GM20000 (cell line): ENCODE data around the gene PRKAB1.
"Not testable (repeated sequence)": the region's sequence is repeated elsewhere in the genome, so short reads cannot be mapped to it uniquely, and the experiment has no call there.

Experiments
- DNase-seq: peaks from one replicate; pipeline ENCODE4 v3.0.0; 2012; ENCODE audit warnings: low spot score
- TF ChIP-seq, protein P1 (sequence below): IDR thresholded peaks from 2 replicates; pipeline ENCODE4 v1.5.1; 2012; ENCODE audit warnings: mild to moderate bottlenecking, control low read depth; ENCODE audit errors: extremely low read depth, missing control alignments

The PRKAB1 gene

DNA sequence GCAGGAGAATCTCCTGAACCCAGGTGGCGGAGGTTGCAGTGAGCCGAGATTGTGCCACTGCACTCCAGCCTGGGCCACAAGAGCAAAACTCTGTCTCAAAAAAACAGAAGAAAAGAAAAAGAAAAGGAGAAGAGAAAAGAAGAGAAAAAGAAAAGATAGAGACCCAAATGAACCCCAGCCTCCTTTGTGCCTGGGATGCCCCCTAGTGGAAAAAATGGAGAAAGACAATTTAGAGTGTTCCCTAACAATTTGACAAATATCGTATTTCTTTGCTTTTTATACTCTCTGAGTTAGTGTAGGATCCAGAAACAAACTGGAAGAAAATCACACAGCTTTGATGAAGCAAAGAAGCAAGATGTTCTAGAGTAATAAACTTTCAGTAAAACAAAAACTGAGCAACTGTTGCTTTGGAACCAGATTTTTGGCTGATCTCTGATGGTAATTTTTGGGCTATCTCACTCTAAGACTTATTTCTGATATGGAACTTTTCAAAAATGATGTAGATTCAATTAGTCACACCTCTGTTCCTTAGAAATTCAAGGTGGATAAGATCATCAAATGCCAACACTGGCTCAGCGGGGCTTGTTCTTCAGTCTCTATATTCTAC is 18.6 kb upstream of the PRKAB1 start:
- TF ChIP-seq, protein P1, sequence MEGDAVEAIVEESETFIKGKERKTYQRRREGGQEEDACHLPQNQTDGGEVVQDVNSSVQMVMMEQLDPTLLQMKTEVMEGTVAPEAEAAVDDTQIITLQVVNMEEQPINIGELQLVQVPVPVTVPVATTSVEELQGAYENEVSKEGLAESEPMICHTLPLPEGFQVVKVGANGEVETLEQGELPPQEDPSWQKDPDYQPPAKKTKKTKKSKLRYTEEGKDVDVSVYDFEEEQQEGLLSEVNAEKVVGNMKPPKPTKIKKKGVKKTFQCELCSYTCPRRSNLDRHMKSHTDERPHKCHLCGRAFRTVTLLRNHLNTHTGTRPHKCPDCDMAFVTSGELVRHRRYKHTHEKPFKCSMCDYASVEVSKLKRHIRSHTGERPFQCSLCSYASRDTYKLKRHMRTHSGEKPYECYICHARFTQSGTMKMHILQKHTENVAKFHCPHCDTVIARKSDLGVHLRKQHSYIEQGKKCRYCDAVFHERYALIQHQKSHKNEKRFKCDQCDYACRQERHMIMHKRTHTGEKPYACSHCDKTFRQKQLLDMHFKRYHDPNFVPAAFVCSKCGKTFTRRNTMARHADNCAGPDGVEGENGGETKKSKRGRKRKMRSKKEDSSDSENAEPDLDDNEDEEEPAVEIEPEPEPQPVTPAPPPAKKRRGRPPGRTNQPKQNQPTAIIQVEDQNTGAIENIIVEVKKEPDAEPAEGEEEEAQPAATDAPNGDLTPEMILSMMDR = peak; percentile 46
- DNase-seq = peak; percentile 61

DNA sequence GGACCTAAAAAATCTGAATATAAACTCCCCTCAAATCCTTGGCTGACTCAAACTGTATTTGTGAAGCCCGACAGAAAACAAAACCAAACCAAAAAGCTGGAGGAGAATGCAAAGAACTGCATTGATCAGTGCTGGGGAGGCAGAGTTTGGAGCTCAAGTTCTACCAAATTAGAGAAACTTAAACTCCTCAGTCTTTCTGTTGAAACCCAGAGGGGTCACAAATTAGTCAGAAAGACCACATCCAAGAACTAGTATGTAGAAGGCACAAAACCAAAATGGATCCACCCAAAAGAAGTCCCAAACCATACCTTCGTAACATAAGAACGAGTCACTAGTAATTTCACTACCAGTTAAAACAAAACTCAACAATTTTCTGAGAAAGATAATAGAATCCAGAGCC is 15.3 kb upstream of the PRKAB1 start:
- TF ChIP-seq, protein P1 = no peak
- no peak for DNase-seq

DNA sequence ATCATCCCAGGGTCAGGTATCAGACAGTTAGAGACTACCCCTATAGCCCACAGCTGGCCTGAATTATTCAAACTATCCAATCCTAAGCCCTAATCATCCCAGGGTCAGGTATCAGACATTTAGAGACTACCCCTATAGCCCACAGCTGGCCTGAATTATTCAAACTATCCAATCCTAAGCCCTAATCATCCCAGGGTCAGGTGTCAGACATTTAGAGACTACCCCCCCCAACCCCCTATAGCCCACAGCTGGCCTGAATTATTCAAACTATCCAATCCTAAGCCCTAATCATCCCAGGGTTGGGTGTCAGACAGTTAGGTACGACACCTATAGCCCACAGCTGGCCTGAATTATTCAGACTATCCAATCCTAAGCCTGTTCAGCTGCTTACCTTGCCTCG is 10.9 kb upstream of the PRKAB1 start:
- DNase-seq = not testable (repeated sequence)

DNA sequence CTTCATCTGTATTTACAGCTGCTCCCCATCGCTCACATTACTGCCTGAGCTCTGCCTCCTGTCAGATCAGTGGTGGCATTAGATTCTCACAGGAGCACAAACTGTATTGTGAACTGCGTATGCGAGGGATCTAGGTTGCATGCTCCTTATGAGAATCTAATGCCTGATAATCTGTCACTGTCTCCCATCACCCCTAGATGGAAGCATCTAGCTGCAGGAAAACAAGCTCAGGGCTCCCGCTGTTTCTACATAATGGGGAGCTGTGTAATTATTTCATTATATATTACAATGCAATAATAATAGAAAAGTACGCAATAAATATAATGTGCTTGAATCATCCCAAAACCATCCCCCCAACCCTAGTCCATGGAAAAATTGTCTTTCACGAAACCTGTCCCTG is 9.8 kb upstream of the PRKAB1 start:
- not testable (repeated sequence) for DNase-seq

DNA sequence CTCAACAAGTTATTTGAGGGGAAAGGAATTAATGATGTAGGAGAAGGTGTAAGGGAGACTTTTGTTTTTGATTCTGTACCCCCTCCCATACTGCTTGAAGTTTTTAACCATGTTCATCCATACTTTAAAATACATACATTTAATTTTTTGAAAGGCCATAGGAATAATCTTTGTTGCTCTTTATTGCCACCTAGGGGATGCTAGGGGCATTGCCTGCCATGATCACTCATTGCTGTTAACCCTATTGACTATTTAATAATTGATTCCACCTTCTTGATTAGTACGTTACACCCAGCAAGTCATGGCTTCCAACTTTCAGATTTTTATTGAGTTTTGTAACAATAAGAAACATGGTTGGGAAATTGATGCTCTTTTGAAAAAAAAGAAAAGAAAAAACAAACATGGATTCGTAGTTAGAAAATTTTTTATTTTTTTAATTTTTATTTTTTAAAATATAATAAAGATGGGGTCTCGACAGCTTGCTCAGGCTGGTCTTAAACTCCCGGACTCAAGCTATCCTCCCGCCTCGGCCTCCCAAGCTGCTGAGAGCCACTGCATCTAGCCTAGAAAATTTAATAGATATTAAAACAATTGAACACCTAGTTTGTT is 8.5 kb upstream of the PRKAB1 start:
- peak; percentile 61 for DNase-seq
- TF ChIP-seq, protein P1 = peak; percentile 52

DNA sequence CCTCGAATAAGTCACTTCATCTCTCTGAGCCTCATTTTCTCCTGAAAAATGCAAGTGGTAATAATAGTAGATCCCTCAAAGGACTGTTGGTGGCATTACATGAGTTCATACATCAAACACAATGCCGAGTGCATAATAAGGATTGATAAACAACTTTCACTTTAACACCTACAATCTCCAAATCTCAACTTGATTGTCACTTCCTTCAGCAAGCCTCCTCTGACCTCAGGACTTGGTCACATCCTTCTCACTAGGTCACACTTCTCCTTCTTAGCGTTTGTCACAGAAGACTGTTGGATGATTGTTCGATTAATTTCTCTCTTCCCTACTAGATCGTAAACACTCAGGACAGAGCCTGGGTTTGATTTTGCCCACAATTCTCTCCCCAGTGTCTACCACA is 7.9 kb upstream of the PRKAB1 start:
- TF ChIP-seq, protein P1 = no peak
- DNase-seq = no peak

DNA sequence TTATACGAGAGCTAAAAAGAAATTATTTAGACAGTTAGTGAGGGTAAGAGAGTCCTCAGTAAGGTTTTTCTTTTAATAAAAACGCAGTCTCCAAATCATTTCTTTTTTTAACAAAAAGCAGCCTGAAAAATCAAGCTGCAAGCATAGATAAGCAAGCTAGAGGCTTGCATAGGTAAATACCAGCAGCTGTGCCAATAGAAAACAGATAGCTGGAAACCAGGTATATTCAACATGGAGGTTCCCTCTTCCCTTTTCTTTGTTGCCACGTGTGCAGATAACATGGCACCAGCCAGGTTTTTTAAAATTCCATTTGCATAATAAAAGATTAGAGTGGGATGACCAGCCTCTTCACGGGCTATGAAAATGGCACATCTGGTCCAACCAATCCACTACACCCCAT is 6.1 kb upstream of the PRKAB1 start:
- TF ChIP-seq, protein P1 = no peak
- DNase-seq = no peak

DNA sequence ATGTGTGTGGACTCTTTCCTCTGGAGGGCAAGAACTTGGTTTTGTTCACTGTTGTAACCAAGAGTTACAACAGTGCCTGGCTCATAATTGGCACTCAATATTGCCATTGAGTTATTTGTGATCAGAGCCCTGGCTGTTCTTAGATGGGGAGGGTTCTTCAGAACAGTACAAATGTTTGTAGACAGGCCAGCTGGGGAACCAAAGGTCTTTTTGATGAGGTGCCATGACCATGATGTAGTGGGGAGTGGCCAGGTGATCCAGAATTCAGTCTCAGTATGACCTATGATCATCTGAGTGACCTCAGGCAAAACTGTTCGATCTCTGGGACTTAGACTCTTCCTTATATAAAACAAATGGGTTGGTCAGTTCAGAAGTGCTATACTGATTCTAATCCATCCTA is 3.3 kb upstream of the PRKAB1 start:
- no peak for DNase-seq
- TF ChIP-seq, protein P1 = no peak
